K562 (cell line): ENCODE data around the gene TUBA1A. TPM values are rescaled to one million over a fixed set of nuclear protein-coding genes. Genes with fewer than 3 reads are reported as not detected.

Experiments
- ATAC-seq: fragments of 200-7000 bp; cut with Tn5 transposase; 3 replicates; pipeline ENCODE4 v1.9.1; 2020; ENCODE audit warnings: moderate library complexity
- BruUV-seq: library from RNA; stranded (reverse); fragments of 400-500 nt; replicated peaks from 2 replicates; lab custom pipeline; 2021; lab: Mats Ljungman, UMichigan
- CTCF ChIA-PET: fragments of 300-600 bp; formaldehyde crosslinking; extraction: SDS; loops from one replicate; lab custom pipeline; 2021; ENCODE audit warnings: low intra/inter-chr PET ratio; lab: Yijun Ruan, JAX
- POLR2A ChIA-PET: fragments of 300-600, 350-650 bp; sonication (Branson Sonifier 250); formaldehyde crosslinking; extraction: SDS; loops from one replicate; lab custom pipeline; 2021; ENCODE audit warnings: antibody characterized with exemption, inconsistent platforms; lab: Yijun Ruan, JAX
- DNase-seq, 4 experiments: peaks; one replicate each; pipeline versions ENCODE4 v3.0.0 to v3.0.0-alpha.2; 2011 to 2018; ENCODE audit warnings: low spot score in 3 of 4, mixed read lengths in 3 of 4; ENCODE audit errors: extremely low read depth in 1 of 4
- FAIRE-seq: peaks from 2 replicates; lab custom pipeline; 2011; peaks lifted over from hg19 to GRCh38; lab: Jason Lieb, UNC
- H2AFZ ChIP-seq: 2 replicates; pipeline ENCODE4 v1.6.0; 2011; ENCODE audit warnings: low read depth, low read length, control low read depth, inconsistent platforms
- H3K27ac ChIP-seq: fragments of 200-600 bp; 3 replicates; pipeline ENCODE4 v1.8.0; 2011; ENCODE audit warnings: low read depth, mild to moderate bottlenecking, control low read depth, inconsistent platforms, low read length, moderate library complexity, mixed read lengths; ENCODE audit errors: extremely low read depth
- H3K27me3 ChIP-seq, 2 experiments: fragments of 300-600 bp in 1 of 2; 2 replicates in 1 of 2; 3 replicates in 1 of 2; pipeline versions ENCODE4 v1.6.0 to v1.8.0; 2011; ENCODE audit warnings: inconsistent platforms in 2 of 2, low read length in 2 of 2, mild to moderate bottlenecking in 1 of 2, mixed read lengths in 1 of 2, moderate library complexity in 1 of 2; ENCODE audit not compliant: control insufficient read depth in 2 of 2, insufficient read depth in 2 of 2
- H3K36me3 ChIP-seq: fragments of 300-600 bp; 3 replicates; pipeline ENCODE4 v1.8.0; 2011; ENCODE audit warnings: mild to moderate bottlenecking, low read length, inconsistent platforms; ENCODE audit not compliant: control insufficient read depth, insufficient read depth
- H3K4me1 ChIP-seq, 2 experiments: fragments of 200-600 bp in 1 of 2; replicated peaks in 1 of 2; 2 replicates in 1 of 2; 3 replicates in 1 of 2; pipeline versions ENCODE4 v1.5.1 to v1.8.0; 2011; ENCODE audit warnings: inconsistent platforms in 2 of 2, low read length in 2 of 2, mild to moderate bottlenecking in 1 of 2, mixed read lengths in 1 of 2, moderate library complexity in 1 of 2; ENCODE audit not compliant: control insufficient read depth in 2 of 2, insufficient read depth in 2 of 2
- H3K4me2 ChIP-seq: 2 replicates; pipeline ENCODE4 v1.6.1; 2011; ENCODE audit warnings: low read length, control low read depth, inconsistent platforms, mixed read lengths; ENCODE audit not compliant: insufficient read depth
- H3K4me3 ChIP-seq: fragments of 200-600 bp; sonication (generic), shearing (Covaris generic); 2 replicates; pipeline ENCODE4 v1.5.1; 2016; ENCODE audit warnings: control low read depth, inconsistent platforms
- H3K79me2 ChIP-seq: fragments of 200-600 bp; 3 replicates; pipeline ENCODE4 v1.8.0; 2011; ENCODE audit warnings: low read length, inconsistent platforms; ENCODE audit not compliant: control insufficient read depth, insufficient read depth
- H3K9ac ChIP-seq, 2 experiments: 2 replicates each; pipeline versions ENCODE4 v1.6.0 to v1.6.1; 2011; ENCODE audit warnings: low read depth in 2 of 2, low read length in 2 of 2, control low read depth in 1 of 2, inconsistent platforms in 1 of 2, mild to moderate bottlenecking in 1 of 2, mixed read lengths in 1 of 2; ENCODE audit not compliant: insufficient read depth in 1 of 2
- H3K9me1 ChIP-seq: one replicate; pipeline ENCODE4 v1.6.0; 2011; ENCODE audit warnings: inconsistent platforms, mild to moderate bottlenecking, low read length, moderate library complexity; ENCODE audit not compliant: control insufficient read depth, insufficient read depth
- H3K9me3 ChIP-seq: replicated peaks from 2 replicates; pipeline ENCODE4 v1.5.1; 2011; ENCODE audit warnings: low read depth, low read length, inconsistent platforms; ENCODE audit not compliant: control insufficient read depth, insufficient read depth
- H4K20me1 ChIP-seq: replicated peaks from 2 replicates; pipeline ENCODE4 v1.6.1; 2011; ENCODE audit warnings: low read length, inconsistent platforms, mixed read lengths; ENCODE audit not compliant: control insufficient read depth, insufficient read depth
- ZNF143 ChIP-seq: sonication (generic); formaldehyde crosslinking; IDR thresholded peaks from 2 replicates; pipeline ENCODE4 v1.9.0; 2022; ENCODE audit warnings: mild to moderate bottlenecking, missing genetic modification reagents
- ZNF766 ChIP-seq: fragments of 200-800 bp; sonication (Bioruptor generic); conservative IDR thresholded peaks from 2 replicates; pipeline ENCODE4 v1.6.1; 2016; ENCODE audit warnings: missing genetic modification characterization, missing compliant biosample characterization
- WGBS: fragments of 100-300 bp; shearing (Covaris generic); methylation state at CpG from one replicate; pipeline ENCODE4 v1.1.6; 2016; ENCODE audit warnings: low coverage, mixed read lengths; ENCODE audit not compliant: insufficient coverage; ENCODE audit errors: missing lambda C conversion rate; 5-methylcytosine and 5-hydroxymethylcytosine counted together
- in situ Hi-C: fragments of 300-500 bp; cut with MboI; formaldehyde crosslinking; loops from 4 replicates; pipeline ENCODE4 v1.15.0; 2018; ENCODE audit warnings: inconsistent platforms, mixed read lengths
- intact Hi-C: fragments of 100-400 bp; cut with micrococcal nuclease; formaldehyde crosslinking; loops from 2 replicates; pipeline ENCODE4 v1.14.2; 2022
- polyA plus RNA-seq, 8 experiments: library from polyadenylated mRNA; depleted of rRNA in 4 of 8; stranded (reverse) in 5 of 8; unstranded in 3 of 8; fragments of >200 nt; fragmentation: Nextera tagmentation in 2 of 8; fragmentation: Illumina TruSeq in 1 of 8; extraction: Ambion mirVana in 2 of 8; extraction: Trizol in 1 of 8; gene quantifications; 2 replicates each; pipeline versions ENCODE4 v1.2.1 to v1.2.3, GENCODE V29; 2011 to 2014; ENCODE audit warnings: inconsistent platforms in 1 of 8, missing spikeins in 1 of 8
- total RNA-seq, 7 experiments: library from RNA; depleted of rRNA in 6 of 7; stranded (reverse); fragments of >200 nt in 6 of 7; fragmentation: Illumina TruSeq in 2 of 7; extraction: Trizol in 2 of 7; gene quantifications; 2 replicates each; pipeline versions ENCODE4 v1.2.1 to v1.2.3, GENCODE V29; 2011 to 2021; ENCODE audit warnings: low replicate concordance in 1 of 7
- TF ChIP-seq, protein P1 (sequence below): IDR thresholded peaks from 2 replicates; pipeline ENCODE4 v1.6.1; 2011; ENCODE audit not compliant: insufficient read length; ENCODE audit errors: extremely low read depth

The TUBA1A gene
- total and polyA plus RNA-seq, 9 of the 15 experiments (the other 6 are each of a cell fraction or from before 2014, with no cell fraction given): 7.4 to 45.1 (median 11.9) TPM

GRCh38 chr12:49230176-49230804 lies 41.4 kb upstream of the TUBA1A start (continued):
- TF ChIP-seq, protein P1, sequence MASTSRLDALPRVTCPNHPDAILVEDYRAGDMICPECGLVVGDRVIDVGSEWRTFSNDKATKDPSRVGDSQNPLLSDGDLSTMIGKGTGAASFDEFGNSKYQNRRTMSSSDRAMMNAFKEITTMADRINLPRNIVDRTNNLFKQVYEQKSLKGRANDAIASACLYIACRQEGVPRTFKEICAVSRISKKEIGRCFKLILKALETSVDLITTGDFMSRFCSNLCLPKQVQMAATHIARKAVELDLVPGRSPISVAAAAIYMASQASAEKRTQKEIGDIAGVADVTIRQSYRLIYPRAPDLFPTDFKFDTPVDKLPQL: no peak
- TF ChIP-seq, all 486 proteins: peak for 0

- no TSS peak for BruUV-seq
- no peaks in the 10 kb centered on the region; the same call in 2 of the 3 replicates for H3K79me2 ChIP-seq
- POLR2A ChIA-PET: no interaction called here
- in situ Hi-C loops: no loop called here
- H3K36me3 ChIP-seq: no peaks in the 10 kb centered on the region
- DNase-seq (no peak), FAIRE-seq (no peak), ATAC-seq (no peak)
- H3K9me3 ChIP-seq: no peaks in the 10 kb centered on the region
- H3K4me1 ChIP-seq: peaks cover 10 to 30% of the 10 kb centered on the region in 2 experiments
- no peaks in the 10 kb centered on the region for H3K9me1 ChIP-seq
- CTCF ChIA-PET: no interaction called here
- no peak overlapping the region for H3K4me2 ChIP-seq
- no peak overlapping the region for H3K27ac ChIP-seq
- no peak overlapping the region for H3K4me3 ChIP-seq
- 0 out of 2 replicates have a peak, but pooled peaks cover 2% of the 10 kb centered on the region for H4K20me1 ChIP-seq
- no peaks in the 10 kb centered on the region for H3K27me3 ChIP-seq
- 7% methylated on average over 3 of the region's 3 CpGs for WGBS
- no peak overlapping the region for H3K9ac ChIP-seq
- H2AFZ ChIP-seq: no peak overlapping the region
- TF ChIP-seq ZNF143 (CRISPR knock-in tag) (no peak), ZNF766 (CRISPR knock-in tag) (peak; percentile 61; the same call in 1 of the 2 replicates)
- intact Hi-C loops: no loop called here
These were observed 39.8 kb upstream of the TUBA1A start for GRCh38 chr12:49228653-49229052.
